Measurements from ENCODE around the gene FRMD4A. TPM values are rescaled to one million over a fixed set of nuclear protein-coding genes. Genes with fewer than 3 reads are reported as not detected.

Gene FRMD4A
- total RNA-seq, 1 experiment from 2014 or later: 19.6 TPM

DNA sequence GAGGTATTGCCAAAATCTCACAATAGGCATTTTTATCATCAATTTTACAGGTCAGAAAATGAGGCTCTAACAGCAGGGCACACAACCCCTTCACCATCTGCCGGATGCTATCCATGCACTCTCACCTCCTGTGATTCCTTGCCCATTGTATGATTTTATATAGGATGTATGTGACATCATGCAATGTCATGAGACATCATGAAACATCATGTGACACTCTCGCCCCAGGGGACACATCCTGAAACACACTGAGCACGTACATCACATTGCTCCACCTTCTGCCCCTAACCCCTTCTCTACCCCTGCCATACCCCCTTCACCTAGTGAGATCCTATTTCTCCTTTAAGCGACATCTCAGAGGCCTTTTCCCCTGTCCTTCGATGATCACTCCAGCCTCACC, 189.4 kb downstream of the FRMD4A start:
- no peak overlapping the region for H2BK15ac ChIP-seq (ENCODE audit: low read depth, low read length)
- no peaks in the 10 kb centered on the region for H3K9me3 ChIP-seq (ENCODE audit: control insufficient read depth, low read depth, low read length)
- no peak overlapping the region for H3K27ac ChIP-seq (ENCODE audit: insufficient read length, low read depth, low read length)
- TF ChIP-seq, protein P1, sequence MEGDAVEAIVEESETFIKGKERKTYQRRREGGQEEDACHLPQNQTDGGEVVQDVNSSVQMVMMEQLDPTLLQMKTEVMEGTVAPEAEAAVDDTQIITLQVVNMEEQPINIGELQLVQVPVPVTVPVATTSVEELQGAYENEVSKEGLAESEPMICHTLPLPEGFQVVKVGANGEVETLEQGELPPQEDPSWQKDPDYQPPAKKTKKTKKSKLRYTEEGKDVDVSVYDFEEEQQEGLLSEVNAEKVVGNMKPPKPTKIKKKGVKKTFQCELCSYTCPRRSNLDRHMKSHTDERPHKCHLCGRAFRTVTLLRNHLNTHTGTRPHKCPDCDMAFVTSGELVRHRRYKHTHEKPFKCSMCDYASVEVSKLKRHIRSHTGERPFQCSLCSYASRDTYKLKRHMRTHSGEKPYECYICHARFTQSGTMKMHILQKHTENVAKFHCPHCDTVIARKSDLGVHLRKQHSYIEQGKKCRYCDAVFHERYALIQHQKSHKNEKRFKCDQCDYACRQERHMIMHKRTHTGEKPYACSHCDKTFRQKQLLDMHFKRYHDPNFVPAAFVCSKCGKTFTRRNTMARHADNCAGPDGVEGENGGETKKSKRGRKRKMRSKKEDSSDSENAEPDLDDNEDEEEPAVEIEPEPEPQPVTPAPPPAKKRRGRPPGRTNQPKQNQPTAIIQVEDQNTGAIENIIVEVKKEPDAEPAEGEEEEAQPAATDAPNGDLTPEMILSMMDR (conservative IDR thresholded peaks at IDR 0.05): no peak
- no peak overlapping the region for H2BK12ac ChIP-seq (ENCODE audit: insufficient read length, low read depth, low read length)
- no peak overlapping the region for H3K14ac ChIP-seq (ENCODE audit: insufficient read depth, low read length)
- H3T11ph ChIP-seq (ENCODE audit: low read length): no peak overlapping the region
- no peak overlapping the region for H2BK5ac ChIP-seq (ENCODE audit: insufficient read length, low read length)
- no peaks in the 10 kb centered on the region for H3K27me3 ChIP-seq (ENCODE audit: insufficient read depth, low read length)
- no peak overlapping the region for H4K5ac ChIP-seq (ENCODE audit: insufficient read length, low read depth, low read length)
- no peak overlapping the region for H2BK120ac ChIP-seq (ENCODE audit: low read depth, low read length, poor library complexity, severe bottlenecking)
- no peak overlapping the region for H4K91ac ChIP-seq (ENCODE audit: insufficient read length, low read depth, low read length)
- H3K79me1 ChIP-seq (ENCODE audit: insufficient read depth, low read depth, low read length, poor library complexity, severe bottlenecking): no peaks in the 10 kb centered on the region
- Mint-ChIP-seq H3K27ac (no peak overlapping the region), H3K27me3 (ENCODE audit: low read depth) (peaks cover 1% of the 10 kb centered on the region), H3K4me1 (peaks cover 0 to 12% of the 10 kb centered on the region in 2 experiments; a peak in 2 of 4 replicates), H3K4me3 (no peak overlapping the region), H3K36me3 (ENCODE audit: insufficient read depth in 1 of 3, low read depth in 3 of 3) (no peaks in the 10 kb centered on the region), H3K9me3 (no peaks in the 10 kb centered on the region)
- H3K4me2 ChIP-seq (ENCODE audit: insufficient read depth, insufficient read length, low read length): no peak overlapping the region
- no peaks in the 10 kb centered on the region for H3K79me2 ChIP-seq (ENCODE audit: insufficient read depth, low read length)
- H2AK5ac ChIP-seq (ENCODE audit: insufficient read length, low read length): no peak overlapping the region
- no peak overlapping the region for H3K18ac ChIP-seq (ENCODE audit: insufficient read length, low read depth, low read length)
- H4K20me1 ChIP-seq (ENCODE audit: control insufficient read depth, insufficient read depth, insufficient read length): no peaks in the 10 kb centered on the region
- no peak overlapping the region for H3K4ac ChIP-seq (ENCODE audit: low read depth, low read length)
- no peaks in the 10 kb centered on the region for H3K4me1 ChIP-seq (ENCODE audit: insufficient read depth, low read length)
- no peak overlapping the region for H4K8ac ChIP-seq (replicated peaks; ENCODE audit: insufficient read length, low read depth, low read length)
- no peaks in the 10 kb centered on the region for H3K23me2 ChIP-seq (ENCODE audit: insufficient read length, low read depth, low read length, poor library complexity, severe bottlenecking)
- DNase-seq: no peak
- H3K56ac ChIP-seq (ENCODE audit: insufficient read length, low read depth, low read length): no peak overlapping the region
- WGBS (ENCODE audit: extremely low coverage, insufficient read length, low lambda C conversion rate): no CpG with 5 or more reads among the region's 5 CpGs
- no peak overlapping the region for H3K23ac ChIP-seq (ENCODE audit: insufficient read length, low read depth, low read length)
- no peak overlapping the region for H3K9ac ChIP-seq (ENCODE audit: extremely low read depth, insufficient read length, low read length)
- H2AFZ ChIP-seq (ENCODE audit: low read length): no peak overlapping the region
- H2BK20ac ChIP-seq (ENCODE audit: low read depth, low read length, poor library complexity, severe bottlenecking): no peak overlapping the region

Measured in H9 (cell line).